ENCODE data around the gene PRR5L.

DNA sequence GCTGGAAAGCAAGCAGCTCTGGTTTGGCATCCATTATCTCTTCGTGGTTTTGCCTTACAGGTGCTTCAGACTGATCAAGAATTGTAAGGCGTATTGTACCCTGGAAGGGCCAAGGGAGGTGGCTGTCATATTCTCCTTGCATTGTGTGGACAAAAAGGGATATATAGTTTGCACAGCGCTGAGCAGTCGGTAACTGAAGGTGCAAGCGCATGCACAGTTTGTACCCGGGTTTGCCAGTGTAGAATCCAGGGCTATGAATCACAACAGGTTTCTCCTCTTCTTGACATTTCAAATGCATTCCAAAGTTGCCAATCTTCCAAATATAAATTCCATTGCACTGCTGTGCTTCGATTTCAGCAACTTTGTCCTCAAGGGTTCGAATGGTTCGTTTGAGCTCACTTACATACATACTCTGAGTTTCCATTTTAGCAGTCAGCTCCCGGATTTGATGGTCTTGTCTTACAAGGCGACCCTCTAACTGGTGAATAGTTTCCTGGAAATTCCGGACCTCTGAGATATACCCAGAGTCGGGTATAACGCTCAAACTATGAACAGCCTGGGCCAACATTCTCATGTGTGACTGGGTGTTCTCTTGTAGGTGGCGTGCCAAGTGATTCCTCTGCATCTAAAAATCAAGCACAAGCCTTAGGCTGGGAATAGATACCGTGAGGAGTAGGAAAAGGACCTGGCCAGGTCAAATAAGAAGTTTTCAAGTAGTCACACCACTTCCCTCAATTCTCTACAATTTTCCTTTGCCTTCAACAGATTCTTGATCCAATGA lies 194.1 kb downstream of the PRR5L start:
- TF ChIP-seq, protein P1, sequence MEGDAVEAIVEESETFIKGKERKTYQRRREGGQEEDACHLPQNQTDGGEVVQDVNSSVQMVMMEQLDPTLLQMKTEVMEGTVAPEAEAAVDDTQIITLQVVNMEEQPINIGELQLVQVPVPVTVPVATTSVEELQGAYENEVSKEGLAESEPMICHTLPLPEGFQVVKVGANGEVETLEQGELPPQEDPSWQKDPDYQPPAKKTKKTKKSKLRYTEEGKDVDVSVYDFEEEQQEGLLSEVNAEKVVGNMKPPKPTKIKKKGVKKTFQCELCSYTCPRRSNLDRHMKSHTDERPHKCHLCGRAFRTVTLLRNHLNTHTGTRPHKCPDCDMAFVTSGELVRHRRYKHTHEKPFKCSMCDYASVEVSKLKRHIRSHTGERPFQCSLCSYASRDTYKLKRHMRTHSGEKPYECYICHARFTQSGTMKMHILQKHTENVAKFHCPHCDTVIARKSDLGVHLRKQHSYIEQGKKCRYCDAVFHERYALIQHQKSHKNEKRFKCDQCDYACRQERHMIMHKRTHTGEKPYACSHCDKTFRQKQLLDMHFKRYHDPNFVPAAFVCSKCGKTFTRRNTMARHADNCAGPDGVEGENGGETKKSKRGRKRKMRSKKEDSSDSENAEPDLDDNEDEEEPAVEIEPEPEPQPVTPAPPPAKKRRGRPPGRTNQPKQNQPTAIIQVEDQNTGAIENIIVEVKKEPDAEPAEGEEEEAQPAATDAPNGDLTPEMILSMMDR (IDR thresholded peaks at IDR 0.05): no peak
- TF ChIP-seq POLR2A (IDR thresholded peaks at IDR 0.05): no peak

All from thyroid gland (tissue), 4 donors.